ENCODE results near the gene FCAR.
"Not testable (repeated sequence)": the region's sequence is repeated elsewhere in the genome, so short reads cannot be mapped to it uniquely, and the experiment has no call there.

DNA sequence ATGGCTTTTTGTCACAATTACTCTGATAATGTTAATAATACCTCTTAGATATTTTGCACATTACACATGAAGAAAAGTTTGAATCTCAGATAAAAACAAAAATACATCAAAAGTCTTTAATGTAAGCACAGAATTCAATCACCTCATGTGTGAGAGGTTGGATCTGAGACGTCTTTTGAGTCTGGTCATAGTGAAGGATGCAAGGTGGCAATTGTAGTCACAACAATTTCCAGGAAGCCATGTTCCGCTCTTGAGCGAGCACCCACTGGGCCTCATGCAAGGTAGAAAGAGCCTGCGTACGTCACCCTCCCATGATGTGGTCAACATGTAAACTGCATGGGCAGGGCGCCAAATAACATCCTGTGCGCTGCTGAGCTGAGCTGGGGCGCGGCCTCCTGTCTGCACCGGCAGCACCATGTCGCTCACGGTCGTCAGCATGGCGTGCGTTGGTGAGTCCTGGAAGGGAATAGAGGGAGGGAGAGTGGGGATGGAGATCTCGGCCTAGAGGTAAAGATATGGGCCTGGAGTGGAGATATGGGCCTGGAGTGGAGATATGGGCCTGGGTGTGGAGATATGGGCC, 23.9 kb upstream of the FCAR start, which contains the start of gene KIR3DL2:
- TF ChIP-seq, protein P1, sequence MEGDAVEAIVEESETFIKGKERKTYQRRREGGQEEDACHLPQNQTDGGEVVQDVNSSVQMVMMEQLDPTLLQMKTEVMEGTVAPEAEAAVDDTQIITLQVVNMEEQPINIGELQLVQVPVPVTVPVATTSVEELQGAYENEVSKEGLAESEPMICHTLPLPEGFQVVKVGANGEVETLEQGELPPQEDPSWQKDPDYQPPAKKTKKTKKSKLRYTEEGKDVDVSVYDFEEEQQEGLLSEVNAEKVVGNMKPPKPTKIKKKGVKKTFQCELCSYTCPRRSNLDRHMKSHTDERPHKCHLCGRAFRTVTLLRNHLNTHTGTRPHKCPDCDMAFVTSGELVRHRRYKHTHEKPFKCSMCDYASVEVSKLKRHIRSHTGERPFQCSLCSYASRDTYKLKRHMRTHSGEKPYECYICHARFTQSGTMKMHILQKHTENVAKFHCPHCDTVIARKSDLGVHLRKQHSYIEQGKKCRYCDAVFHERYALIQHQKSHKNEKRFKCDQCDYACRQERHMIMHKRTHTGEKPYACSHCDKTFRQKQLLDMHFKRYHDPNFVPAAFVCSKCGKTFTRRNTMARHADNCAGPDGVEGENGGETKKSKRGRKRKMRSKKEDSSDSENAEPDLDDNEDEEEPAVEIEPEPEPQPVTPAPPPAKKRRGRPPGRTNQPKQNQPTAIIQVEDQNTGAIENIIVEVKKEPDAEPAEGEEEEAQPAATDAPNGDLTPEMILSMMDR (IDR thresholded peaks at IDR 0.05), result not testable (repeated sequence)
- TF ChIP-seq JUNB (IDR thresholded peaks at IDR 0.05); POLR2A (IDR thresholded peaks at IDR 0.05; ENCODE audit: low read length); POLR2AphosphoS2 (conservative IDR thresholded peaks at IDR 0.05; ENCODE audit: low read length); KDM5A (IDR thresholded peaks at IDR 0.05); BHLHE40 (IDR thresholded peaks at IDR 0.05; ENCODE audit: low read depth, low read length): not testable (repeated sequence)
- TF ChIP-seq, protein P2, sequence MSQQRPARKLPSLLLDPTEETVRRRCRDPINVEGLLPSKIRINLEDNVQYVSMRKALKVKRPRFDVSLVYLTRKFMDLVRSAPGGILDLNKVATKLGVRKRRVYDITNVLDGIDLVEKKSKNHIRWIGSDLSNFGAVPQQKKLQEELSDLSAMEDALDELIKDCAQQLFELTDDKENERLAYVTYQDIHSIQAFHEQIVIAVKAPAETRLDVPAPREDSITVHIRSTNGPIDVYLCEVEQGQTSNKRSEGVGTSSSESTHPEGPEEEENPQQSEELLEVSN (IDR thresholded peaks at IDR 0.05; ENCODE audit: borderline replicate concordance, low read depth), result not testable (repeated sequence)
- TF ChIP-seq, protein P3, sequence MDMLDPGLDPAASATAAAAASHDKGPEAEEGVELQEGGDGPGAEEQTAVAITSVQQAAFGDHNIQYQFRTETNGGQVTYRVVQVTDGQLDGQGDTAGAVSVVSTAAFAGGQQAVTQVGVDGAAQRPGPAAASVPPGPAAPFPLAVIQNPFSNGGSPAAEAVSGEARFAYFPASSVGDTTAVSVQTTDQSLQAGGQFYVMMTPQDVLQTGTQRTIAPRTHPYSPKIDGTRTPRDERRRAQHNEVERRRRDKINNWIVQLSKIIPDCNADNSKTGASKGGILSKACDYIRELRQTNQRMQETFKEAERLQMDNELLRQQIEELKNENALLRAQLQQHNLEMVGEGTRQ (IDR thresholded peaks at IDR 0.05), result not testable (repeated sequence)
- TF ChIP-seq, protein P4, sequence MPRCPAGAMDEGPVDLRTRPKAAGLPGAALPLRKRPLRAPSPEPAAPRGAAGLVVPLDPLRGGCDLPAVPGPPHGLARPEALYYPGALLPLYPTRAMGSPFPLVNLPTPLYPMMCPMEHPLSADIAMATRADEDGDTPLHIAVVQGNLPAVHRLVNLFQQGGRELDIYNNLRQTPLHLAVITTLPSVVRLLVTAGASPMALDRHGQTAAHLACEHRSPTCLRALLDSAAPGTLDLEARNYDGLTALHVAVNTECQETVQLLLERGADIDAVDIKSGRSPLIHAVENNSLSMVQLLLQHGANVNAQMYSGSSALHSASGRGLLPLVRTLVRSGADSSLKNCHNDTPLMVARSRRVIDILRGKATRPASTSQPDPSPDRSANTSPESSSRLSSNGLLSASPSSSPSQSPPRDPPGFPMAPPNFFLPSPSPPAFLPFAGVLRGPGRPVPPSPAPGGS (IDR thresholded peaks at IDR 0.05), result not testable (repeated sequence)
- TF ChIP-seq, protein P5, sequence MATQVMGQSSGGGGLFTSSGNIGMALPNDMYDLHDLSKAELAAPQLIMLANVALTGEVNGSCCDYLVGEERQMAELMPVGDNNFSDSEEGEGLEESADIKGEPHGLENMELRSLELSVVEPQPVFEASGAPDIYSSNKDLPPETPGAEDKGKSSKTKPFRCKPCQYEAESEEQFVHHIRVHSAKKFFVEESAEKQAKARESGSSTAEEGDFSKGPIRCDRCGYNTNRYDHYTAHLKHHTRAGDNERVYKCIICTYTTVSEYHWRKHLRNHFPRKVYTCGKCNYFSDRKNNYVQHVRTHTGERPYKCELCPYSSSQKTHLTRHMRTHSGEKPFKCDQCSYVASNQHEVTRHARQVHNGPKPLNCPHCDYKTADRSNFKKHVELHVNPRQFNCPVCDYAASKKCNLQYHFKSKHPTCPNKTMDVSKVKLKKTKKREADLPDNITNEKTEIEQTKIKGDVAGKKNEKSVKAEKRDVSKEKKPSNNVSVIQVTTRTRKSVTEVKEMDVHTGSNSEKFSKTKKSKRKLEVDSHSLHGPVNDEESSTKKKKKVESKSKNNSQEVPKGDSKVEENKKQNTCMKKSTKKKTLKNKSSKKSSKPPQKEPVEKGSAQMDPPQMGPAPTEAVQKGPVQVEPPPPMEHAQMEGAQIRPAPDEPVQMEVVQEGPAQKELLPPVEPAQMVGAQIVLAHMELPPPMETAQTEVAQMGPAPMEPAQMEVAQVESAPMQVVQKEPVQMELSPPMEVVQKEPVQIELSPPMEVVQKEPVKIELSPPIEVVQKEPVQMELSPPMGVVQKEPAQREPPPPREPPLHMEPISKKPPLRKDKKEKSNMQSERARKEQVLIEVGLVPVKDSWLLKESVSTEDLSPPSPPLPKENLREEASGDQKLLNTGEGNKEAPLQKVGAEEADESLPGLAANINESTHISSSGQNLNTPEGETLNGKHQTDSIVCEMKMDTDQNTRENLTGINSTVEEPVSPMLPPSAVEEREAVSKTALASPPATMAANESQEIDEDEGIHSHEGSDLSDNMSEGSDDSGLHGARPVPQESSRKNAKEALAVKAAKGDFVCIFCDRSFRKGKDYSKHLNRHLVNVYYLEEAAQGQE (IDR thresholded peaks at IDR 0.05), result not testable (repeated sequence)
- TF ChIP-seq, protein P6, sequence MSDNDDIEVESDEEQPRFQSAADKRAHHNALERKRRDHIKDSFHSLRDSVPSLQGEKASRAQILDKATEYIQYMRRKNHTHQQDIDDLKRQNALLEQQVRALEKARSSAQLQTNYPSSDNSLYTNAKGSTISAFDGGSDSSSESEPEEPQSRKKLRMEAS (IDR thresholded peaks at IDR 0.05), result not testable (repeated sequence)

Measured in A549 (cell line).